ENCODE data around the gene INSC.

Gene INSC

GRCh38 chr11:15145151-15145550, 30.4 kb downstream of the INSC start:
- no peak overlapping the region for H3K4me3 ChIP-seq (ENCODE audit: low read depth, low read length)

GRCh38 chr11:15145615-15146014, 30.9 kb downstream of the INSC start:
- H3K4me3 ChIP-seq (ENCODE audit: low read depth, low read length) = no peak overlapping the region

DNA sequence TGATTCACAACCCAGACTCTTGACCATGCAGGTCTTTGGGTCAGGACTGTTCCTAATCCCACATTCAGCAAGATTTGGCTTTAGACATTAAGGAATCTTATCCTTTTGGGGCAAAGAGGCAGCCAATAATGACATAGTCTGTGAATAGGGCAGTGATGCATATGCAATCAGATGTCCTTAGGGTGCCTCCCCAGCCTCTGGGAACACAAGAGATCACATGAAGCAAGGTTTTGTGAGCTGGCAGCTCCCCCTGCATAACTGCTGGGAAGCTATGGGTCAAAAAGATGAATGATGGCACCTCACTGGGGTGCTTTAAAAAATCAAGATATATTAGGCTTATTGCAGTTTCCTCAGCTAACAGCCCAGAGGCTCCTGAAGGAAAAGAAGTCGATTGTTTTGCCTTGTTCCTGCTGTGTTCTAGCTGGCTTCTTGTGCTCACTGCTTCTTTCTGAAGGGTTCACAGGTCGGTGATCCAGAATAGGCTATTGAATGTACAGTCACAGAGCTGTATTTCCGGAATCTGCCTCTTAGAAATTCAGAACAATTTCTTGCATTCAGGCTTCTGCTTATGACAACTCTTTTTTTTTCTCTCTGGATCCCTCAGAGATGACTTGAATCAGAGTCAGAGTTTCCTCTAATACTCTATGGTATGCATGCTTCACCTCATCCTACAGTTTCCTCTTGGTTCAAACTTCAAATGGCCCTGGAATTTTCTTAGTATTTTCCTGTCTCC, 31.7 kb downstream of the INSC start:
- H3K4me3 ChIP-seq (ENCODE audit: low read depth, low read length) = no peak overlapping the region

- no peak overlapping the region for H3K4me3 ChIP-seq (ENCODE audit: low read depth, low read length)
Observed at GRCh38 chr11:15148169-15148568, 33.4 kb downstream of the INSC start.

GRCh38 chr11:15149050-15149449, 34.3 kb downstream of the INSC start:
- H3K4me3 ChIP-seq (ENCODE audit: low read depth, low read length) = no peak overlapping the region

GRCh38 chr11:15150507-15150906, 35.8 kb downstream of the INSC start:
- no peak overlapping the region for H3K4me3 ChIP-seq (ENCODE audit: low read depth, low read length)

GRCh38 chr11:15153231-15153630, 38.5 kb downstream of the INSC start:
- H3K4me3 ChIP-seq (ENCODE audit: low read depth, low read length) = no peak overlapping the region

GRCh38 chr11:15157181-15157580, 42.5 kb downstream of the INSC start:
- no peak overlapping the region for H3K4me3 ChIP-seq (ENCODE audit: low read depth, low read length)

GRCh38 chr11:15157606-15158137, 42.9 kb downstream of the INSC start:
- no peak overlapping the region for H3K4me3 ChIP-seq (ENCODE audit: low read depth, low read length)

DNA sequence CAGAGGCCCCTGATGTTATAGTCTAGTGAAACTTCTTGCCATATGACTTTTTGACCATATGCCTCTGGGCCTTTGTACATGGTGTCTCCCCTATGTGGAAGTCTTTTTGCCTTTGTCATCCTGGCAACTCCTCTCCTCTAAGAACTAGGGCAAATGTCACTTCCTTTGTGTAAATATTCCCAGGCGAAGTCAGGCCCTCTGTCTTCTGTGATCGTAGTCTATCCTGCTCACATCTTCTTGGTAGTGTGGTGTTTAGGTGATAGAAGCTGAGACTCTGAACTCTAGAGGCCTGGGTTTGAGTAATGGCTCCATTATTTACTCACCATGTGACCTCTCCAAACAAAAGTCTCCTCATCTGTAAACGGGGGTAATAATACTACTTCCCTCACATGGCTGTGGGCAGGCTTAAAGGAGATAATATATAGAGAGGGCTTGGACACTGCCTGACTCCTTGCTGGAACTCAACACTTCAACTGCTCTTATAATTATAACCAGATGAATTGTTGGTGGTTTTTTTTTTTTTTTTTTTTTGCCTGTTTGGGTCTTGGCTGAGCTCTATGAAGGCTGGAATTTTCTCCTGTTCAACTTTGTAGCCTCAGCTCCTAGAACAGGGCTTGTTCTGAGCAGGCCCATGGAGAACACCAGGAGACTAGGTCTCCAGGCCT, 43.8 kb downstream of the INSC start:
- no peak overlapping the region for H3K4me3 ChIP-seq (ENCODE audit: low read depth, low read length)

DNA sequence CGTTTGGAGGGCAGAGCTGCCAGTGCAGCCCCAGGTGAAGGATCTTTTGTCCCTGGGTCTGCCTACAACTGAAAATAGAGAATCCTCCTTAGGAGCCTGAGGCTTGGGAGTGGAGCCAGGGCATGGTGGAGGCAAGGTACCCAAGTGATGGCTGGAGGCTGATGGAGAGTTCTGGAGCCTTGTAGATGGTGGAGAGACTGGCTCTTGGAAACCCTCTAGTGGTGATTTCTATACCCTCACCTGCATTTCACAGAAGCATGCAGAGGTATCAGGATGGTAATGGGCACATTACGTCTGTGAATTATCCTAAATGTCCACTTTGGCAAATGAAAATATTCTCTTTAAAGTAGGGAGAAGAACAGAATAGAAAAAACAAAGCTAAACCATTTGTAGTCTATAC, 44.4 kb downstream of the INSC start:
- no peak overlapping the region for H3K4me3 ChIP-seq (ENCODE audit: low read depth, low read length)

DNA sequence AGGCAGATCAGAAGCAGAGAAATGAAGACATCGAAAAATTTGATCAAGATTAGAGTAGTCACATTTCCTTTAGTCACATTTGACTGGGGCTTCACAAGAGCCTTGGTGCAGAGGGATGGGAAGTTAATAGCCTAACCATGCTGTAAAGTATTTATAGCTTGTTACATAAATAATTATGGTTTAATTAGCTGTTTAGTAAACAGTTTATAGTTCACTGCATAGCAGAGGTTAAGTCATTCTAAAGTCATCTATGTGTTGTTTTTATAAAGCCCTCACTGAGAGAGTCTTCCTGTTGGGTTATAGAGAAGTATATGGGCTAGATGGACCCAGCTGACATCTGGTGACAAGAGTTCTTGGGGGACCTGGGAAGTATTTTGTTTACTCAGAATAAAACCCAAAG, 47.1 kb downstream of the INSC start:
- H3K4me3 ChIP-seq (ENCODE audit: low read depth, low read length) = no peak overlapping the region

DNA sequence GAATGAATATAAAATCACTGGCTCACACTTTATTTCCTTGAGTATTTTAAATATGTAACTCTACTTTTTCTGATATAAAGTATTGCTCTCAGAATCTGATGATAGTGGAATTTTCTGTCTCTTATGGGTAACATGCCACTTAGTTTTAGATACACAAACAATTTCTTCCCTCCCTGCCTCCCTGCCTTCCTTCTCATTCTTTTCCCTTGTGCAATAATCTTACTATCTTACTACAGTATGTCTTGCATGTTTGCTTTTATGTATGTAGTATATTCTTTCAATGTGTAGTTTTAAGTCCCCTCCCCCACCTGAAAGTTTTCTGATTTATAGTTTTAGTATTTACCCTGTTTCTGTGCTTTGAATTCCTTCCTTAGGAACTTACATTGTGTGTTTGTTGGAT, 48.4 kb downstream of the INSC start:
- H3K4me3 ChIP-seq (ENCODE audit: low read depth, low read length) = no peak overlapping the region

- no peak overlapping the region for H3K4me3 ChIP-seq (ENCODE audit: low read depth, low read length)
Observed at GRCh38 chr11:15166204-15166603, 51.5 kb downstream of the INSC start.

DNA sequence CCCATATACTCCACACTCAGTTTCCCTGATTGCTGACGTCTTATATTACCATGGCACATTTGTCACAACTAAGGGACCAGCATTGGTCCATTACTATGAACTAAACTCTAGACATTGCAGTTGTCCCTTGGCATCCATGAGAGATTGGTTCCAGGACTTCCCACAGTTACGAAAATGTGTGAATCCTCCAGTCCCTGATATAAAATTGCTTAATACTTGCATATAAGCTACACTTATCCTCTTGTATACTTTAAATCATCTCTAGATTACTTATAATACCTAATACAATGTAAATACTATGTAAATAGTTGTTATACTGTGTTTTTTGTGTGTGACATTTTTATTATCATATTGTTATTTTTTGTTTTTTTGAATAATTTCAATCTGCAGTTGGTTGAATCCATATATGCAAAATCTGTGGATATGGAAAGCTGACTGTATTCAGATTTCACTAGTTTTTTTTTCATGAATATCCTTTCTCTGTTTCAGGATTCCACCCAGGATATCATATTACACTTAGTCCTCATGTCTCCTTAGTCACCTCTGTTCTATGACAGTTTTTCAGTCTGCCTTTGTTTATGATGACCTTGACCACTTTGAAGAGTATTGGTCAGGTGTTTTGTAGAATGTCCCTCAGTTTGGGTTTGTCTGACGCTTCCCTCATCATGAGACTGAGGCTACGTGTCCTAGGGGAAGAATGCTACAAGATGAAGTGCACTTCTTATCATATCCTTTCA, 55.3 kb downstream of the INSC start:
- no peak overlapping the region for H3K4me3 ChIP-seq (ENCODE audit: low read depth, low read length)

DNA sequence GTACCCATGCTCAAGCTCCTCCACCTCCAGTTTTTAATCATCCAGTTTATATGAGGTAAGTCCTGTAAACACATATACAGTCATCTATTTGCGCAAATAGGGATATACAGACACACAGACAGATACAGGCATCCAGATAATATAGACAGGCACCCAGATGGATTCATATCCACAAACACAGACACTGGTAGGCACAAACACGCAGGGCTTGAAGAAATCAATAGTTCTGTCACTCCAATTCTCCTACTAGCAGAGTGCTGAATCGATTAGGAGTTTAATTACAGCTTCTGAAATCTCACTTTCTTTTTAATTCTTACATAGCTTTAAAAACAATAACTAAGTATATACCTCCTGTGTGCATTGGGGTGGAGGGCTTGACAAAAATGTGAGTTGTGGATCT, 56.0 kb downstream of the INSC start:
- H3K4me3 ChIP-seq (ENCODE audit: low read depth, low read length) = no peak overlapping the region

- no peak overlapping the region for H3K4me3 ChIP-seq (ENCODE audit: low read depth, low read length)
Observed at GRCh38 chr11:15171956-15172355, 57.2 kb downstream of the INSC start.

DNA sequence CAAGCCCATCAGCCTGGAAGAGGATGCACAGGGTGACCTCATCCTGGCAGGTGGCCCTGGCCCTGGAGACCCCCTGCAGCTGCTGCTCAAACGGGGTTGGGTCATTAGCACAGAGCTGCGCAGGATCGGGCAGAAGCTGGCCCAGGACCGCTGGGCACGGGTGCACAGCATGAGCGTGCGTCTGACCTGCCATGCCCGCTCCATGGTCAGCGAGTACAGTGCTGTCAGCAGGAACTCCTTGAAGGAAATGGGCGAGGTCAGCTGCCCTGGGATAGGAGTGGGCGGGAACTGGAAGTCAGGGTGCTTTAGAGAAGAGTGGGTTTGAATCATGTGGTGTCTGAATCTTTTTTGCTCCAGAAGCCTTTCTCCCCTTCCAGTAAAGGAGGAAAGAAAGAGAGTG, 61.1 kb downstream of the INSC start:
- H3K4me3 ChIP-seq (ENCODE audit: low read depth, low read length) = no peak overlapping the region

DNA sequence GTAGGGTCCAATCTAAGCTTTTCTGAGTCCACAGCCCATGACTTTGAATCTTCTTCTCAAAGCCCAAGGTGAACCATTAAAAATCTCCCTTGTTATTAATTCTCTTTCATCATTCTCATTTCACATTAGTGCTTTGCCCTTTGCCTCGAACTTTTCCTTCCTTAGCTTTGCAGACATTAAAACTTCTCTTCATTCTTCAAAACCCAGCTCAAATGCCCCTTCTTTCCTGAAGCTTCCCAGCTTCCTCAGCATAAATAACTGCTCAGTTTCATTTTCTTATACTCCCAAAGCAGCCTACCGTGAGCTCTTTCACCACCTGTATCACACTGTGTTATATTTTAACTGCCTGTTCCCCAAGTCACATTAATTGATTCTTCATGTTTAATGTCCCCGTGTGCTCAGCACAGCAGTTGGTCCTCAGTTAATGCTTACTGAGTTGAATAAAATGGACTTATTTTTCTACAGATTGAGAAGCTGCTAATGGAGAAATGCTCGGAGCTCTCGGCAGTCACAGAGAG, 62.0 kb downstream of the INSC start:
- no peak overlapping the region for H3K4me3 ChIP-seq (ENCODE audit: low read depth, low read length)

DNA sequence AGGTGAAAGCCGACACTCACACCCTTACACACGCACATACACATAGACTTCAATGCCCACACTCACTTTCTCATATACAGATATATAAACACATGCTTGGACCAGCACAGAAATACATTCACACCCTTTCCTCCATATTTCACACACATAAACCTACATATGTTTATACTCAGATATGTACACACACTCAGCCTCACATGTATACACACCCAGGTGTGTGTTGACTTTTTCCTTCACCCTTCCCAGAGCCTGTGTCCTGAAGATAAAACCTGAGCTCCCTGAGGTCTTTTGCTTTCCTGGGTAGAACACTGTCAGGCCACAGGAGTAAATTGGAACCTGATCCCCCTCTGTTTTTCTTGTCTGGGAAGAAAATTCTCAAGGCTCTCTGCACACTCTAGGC, 62.8 kb downstream of the INSC start:
- no peak overlapping the region for H3K4me3 ChIP-seq (ENCODE audit: low read depth, low read length)

GRCh38 chr11:15178214-15178613, 63.5 kb downstream of the INSC start:
- no peak overlapping the region for H3K4me3 ChIP-seq (ENCODE audit: low read depth, low read length)

DNA sequence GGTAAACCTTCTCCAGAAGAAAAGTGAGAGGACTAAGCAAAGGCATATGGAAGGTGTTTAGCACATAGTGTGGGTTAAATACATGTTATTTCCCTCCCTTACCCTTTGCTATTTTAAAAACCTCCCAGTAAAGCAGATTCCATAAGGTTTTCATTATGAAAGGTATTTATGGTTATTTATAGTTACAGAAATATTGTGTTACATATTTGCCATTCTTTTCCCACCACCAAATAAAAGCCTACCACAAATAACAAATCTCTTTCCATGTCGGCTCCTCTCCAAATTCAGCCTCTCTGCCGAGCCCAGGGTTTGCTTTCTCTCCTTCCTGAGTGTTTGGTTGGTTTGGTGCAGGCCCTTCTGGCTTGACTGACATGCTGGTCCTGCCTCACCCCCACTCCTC, 64.4 kb downstream of the INSC start:
- H3K4me3 ChIP-seq (ENCODE audit: low read depth, low read length) = no peak overlapping the region

Data from iPS-11a (cell line).